Stimulated activated CD4-positive, alpha-beta T cell treated with anti-CD3 and anti-CD28 coated beads, Interleukin-1b, Interleukin-23, amount 100 ng/mL, for 24 hours (primary cell): ENCODE data around the gene PJA2.
"Not testable (repeated sequence)": the region's sequence is repeated elsewhere in the genome, so short reads cannot be mapped to it uniquely, and the experiment has no call there.

Experiments used
- DNase-seq, 4 experiments: peaks; one replicate each; pipeline ENCODE4 v3.0.0-alpha.2; 2020; ENCODE audit warnings: low read depth in 4 of 4, low spot score in 1 of 4

Gene PJA2

DNA sequence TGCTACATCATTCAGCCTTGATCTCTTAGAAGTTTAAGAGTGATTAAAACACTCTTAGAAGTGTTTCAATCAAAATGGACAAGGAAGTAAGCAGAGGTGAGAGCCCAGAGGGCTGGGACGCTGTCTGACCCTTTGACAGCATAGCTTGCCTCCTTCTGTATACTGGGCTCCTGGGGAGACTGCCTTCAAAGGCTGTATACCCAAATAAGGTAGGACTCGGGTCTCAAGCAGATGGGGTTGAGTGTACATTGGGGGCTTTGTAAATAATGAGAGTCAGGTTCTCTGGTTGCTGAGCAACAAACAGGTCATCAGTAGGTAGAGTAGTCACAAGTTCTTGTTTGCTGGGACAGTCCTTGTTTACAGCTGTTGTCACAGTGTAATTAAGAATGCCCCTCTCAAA lies 97.1 kb downstream of the PJA2 start:
- DNase-seq, result no peak

DNA sequence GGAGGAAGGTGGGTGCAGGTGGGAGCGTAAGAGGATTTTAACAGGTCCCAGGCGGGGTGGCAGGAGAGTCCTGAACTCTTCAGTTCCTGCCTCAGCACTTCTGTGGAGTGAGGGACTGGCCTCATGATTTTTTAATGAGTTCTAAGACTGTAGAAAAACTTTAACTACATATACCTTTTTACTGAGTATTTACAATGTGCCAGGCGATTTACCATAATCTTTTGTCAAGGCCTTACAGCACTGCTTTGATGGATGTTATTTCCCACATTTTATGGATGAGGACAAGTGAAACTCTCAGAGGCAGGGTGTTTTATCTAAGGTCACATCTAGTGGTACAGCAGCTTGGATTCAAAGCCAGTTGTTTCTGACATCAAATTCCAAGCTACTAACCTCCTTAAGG lies 99.5 kb downstream of the PJA2 start:
- DNase-seq, result no peak

DNA sequence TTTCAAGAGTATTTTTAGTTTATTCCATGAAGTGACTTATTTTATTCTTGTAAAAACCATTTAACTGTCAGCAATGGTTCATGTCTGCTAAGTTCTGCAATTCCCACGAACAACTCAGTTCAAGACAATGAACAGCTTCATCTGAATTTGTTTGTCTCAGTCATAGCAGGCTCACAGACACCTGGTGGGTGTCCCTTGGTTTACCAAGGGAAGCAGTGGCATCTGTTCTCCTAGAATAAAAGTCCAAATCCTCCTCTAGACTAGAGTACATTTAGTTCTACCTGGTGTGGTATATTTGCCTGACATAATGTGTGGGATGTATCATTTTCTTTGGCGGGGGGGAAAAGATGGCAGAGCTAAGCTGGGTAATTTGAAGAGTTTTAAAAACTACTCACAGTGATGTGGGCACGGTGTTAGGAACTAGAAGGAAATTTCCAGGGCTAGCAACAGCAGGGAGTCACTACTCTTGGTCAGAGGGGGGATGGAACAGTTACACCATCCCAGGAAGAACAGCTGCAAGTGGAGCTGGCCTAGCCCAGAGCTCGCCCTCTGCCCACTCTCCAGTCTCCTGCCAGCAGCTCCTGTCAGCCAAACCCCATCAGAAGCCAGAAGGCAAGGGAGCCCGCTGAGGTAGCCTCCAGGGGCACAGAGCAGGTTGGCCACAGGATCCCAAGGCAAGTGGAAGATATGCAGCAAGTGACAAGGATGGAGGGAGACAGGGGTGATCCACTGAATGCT lies 100.3 kb downstream of the PJA2 start:
- DNase-seq, result no peak

DNA sequence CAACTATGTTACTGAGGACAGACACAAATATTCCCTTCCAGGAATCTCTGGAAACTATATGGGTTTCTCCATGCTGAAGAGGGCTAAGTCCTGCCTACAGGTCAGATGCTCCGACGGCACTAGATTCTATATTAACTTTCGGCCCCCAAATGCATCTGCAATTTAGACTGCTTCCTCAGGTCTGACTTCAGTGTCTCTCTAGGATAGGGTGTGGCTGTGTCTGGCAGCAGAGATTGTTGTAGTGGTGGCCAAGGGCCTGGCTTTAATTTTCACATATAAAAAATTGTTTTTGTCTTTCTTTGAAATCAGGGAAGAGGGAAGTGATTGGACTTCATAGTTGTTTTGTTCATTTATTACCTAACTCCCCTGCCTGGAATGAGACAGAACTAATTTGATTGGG lies 101.8 kb downstream of the PJA2 start:
- DNase-seq, result no peak

DNA sequence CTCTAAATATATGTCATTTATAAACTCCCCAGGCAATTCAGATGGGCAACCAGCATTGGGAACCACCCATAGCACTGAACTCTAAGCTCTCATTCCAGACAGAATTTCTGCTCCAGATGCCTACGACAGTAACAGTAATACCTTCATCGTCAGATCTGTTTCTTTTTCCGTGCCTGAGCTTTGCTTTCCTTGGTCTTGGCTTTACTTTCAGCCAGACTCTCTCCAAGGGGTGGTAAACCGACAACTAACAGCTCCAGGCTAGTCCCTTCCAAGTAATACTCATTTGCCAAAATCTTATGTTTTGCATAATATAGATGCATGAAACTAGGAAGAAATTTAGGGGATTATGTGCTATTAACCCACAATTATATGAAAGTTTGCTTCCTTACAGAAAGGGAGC lies 102.3 kb downstream of the PJA2 start:
- no peak for DNase-seq

DNA sequence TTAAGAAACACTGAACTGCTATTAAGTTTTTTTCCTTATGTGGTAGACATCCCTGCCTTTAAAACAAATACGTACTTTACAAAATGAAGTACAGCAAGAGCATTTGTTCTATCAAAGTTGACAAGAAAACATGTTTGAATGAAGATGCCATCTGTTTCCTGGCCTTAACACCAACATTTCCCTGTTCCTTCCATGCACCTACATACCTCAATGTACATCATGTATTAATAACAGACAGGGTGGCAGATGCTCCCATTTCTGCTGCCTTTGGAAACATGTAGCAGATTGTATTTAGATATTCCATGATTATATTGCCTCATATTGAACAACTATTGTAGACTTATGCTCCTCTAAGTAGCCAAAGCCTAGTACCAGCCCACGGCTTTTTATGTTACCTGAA lies 104.4 kb downstream of the PJA2 start:
- DNase-seq, result no peak

DNA sequence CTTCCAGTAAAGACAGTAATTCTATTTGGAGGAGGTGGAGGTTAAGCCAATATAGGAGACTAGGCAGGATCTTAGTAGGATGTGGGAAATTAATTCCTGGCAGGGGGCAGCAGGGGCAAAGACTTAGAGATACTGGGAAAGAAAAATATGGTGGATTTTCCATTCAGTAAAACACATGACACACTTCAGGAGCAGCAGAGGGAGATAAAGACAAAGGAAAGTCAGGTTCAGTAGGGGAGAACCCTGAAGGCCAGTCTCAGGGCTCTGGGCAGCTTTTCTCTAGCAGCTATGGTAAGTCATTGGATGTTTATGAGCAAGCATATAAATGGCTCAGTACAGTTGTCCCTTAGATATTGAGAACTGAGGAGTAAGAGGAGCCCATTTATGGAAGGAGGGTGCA lies 105.5 kb downstream of the PJA2 start:
- no peak for DNase-seq

DNA sequence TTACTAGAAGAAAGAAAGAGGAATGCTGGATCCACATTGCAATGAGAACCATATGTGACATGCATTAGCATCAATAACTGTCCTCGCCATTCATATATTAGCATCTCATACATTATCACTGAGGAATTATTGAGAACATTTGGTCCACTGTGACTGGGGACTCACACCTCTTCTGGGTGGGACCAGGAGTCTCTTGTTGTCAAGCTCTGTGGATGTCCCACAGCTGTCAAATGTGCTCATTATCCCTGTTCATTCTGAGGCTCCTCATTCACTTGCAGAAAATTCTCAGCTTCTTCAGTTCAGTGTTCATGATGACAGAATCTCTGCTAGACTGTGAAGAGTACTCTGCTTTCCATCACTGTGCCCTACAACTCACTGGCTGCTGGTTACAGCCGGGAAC lies 109.4 kb downstream of the PJA2 start:
- no peak for DNase-seq

DNA sequence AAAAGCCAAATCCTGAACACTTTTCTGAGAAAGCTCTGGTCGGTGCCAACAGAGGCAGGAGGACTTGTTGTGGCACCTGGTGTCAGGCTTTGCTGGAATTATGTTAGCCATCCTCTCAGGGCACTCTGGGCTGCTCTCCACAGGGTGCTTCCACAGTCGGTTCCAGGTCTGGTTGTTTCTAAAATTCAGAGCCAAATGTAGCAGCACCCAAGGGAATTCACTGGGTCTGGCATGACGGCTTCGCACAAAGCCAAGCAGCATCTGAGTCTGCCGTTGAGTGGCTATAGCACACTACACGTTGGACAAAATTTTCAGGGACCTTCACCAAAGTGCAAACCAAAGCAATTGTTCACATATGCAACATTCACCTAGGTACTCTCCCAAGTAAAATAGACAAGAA lies 110.2 kb downstream of the PJA2 start:
- DNase-seq, result no peak

DNA sequence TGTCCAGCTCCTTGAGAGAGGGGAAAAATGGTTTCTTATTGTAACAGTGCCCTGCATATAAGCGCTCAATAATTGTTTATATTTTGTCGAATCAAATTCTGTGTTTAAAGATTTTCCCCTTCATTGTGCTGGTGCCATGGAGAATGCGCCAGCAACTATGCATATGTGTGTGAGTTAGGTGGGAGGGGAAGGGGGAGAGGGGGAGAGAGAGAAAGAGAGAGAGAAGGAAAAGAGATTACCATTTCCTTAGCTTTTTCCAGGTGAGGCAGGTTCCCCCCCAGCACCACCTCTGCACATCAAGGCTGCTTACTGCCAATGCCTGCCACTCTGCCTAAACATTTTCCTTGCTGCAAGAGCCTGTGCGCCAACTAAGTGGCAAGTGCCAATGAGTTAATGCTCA lies 111.0 kb downstream of the PJA2 start:
- no peak for DNase-seq

DNA sequence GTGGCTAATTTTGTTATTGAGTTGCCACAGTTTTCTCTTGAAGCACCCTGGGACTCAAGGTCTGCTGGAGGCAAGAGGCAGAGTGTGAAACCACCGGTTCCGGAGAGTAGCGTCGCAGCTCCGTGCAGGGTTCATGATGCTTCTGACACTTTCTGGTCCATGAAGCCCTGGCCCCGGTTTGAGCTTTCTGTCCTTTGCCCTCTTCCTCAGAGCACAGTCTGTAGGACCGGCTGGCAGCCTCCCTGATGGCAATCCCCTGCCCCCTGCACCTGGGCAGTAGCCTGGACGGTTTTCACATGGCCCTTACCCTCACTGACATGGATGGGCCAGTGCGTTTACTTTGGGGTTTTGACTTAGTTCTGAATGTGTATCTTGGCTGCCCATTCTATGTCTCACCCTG lies 111.9 kb downstream of the PJA2 start:
- DNase-seq, result no peak

DNA sequence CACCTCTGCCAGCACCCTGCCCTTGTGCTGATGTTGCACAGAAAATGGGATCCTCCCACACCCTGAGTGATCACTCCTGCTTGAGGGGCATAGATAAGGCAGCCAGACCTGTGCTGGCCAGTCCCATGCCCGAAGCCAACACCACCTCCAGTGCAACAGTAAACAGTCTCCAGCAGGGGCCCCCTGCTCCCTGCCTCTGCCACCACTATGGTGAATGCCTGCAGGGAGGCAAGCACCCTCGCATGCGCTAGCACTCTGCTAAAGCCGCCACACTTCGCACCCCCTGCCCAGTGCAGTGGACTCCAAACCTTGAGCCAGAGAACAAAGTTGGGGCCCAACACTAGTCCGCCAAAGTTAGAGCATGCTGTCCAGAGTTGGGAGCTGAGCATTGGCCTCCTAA lies 118.7 kb downstream of the PJA2 start:
- DNase-seq, result no peak

DNA sequence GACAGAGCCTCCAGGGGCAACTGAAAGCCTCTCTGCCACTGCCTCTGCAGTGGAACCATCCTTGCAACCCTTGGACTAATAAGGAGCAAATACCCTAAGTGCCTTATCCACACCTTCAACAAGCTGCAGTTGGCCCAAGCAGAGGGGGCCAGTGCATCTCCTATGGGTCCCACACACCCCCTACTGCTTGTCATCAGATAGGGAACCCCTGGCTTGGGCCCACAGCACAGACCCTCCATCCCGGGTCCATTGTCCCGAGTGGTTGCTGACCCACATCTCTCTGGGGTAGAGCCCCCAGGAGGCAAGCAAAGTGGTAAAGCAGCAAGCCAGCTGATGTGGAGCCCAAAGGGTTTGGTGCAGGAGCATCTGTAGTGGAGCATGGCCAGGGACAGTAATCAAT lies 119.5 kb downstream of the PJA2 start:
- no peak for DNase-seq

DNA sequence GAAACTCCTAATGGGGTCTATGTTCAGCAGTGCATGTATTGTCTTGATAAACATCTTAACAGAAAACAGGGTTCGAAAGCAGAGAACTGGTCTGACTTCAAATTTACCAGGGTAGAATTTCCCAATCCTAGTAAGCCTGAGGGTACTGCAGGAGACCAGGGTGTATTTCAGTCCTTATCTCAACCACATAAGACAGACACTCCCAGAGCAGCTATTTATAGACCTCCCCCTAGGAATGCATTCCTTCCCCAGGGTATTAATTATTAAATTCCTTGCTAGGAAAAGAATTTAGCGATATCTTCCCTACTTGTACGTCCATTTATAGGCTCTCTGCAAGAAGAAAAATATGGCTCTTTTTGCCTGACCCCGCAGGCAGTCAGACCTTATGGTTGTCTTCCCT lies 123.1 kb downstream of the PJA2 start:
- DNase-seq, result not testable (repeated sequence)
